Measurements from ENCODE around the gene ARID1B. TPM values are rescaled to one million over a fixed set of nuclear protein-coding genes. Genes with fewer than 3 reads are reported as not detected.

Gene ARID1B
- polyA plus RNA-seq, 1 experiment: 17.0 TPM

DNA sequence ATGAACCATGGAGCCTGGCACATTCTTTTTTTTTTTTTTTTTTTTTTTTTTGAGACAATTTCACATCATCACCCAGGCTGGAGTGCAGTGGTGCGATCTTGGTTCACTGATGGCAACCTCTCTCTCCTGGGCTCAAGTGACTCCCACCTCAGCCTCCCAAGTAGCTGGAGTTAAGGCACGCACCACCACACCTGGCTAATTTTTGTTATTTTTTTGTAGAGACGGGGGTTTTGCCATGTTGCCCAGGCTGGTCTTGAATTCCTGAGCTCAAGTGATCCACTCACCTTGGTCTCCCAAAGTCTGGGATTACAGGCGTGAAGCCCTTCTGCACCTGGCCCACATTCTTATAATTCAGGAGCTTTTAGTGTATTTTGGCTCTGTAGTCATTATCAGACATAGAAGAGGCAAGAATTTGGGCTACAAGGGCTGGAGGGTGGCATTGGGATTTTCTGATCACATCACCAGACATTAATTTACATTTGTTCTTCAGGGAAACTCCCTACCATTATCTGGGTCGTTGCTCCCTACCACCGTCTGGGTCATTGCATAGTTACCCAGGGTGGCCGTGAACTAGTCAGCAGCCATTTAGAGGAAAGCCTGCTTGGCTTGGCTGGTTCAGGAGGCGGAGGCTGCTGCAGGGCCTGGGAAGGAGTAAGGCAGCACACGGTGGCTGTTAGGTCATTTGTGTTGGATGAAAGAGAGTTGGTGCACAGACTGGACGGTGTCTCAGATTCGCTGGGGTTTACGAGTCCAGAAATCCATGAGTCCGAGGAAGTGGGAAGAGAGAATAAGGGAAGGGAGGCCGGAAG lies 17.6 kb downstream of the ARID1B start:
- H3K4me3 ChIP-seq (ENCODE audit: low read depth, low read length): no peak overlapping the region
- H3K27me3 ChIP-seq (ENCODE audit: control insufficient read depth, insufficient read depth, low read length): no peaks in the 10 kb centered on the region
- TF ChIP-seq, protein P1, sequence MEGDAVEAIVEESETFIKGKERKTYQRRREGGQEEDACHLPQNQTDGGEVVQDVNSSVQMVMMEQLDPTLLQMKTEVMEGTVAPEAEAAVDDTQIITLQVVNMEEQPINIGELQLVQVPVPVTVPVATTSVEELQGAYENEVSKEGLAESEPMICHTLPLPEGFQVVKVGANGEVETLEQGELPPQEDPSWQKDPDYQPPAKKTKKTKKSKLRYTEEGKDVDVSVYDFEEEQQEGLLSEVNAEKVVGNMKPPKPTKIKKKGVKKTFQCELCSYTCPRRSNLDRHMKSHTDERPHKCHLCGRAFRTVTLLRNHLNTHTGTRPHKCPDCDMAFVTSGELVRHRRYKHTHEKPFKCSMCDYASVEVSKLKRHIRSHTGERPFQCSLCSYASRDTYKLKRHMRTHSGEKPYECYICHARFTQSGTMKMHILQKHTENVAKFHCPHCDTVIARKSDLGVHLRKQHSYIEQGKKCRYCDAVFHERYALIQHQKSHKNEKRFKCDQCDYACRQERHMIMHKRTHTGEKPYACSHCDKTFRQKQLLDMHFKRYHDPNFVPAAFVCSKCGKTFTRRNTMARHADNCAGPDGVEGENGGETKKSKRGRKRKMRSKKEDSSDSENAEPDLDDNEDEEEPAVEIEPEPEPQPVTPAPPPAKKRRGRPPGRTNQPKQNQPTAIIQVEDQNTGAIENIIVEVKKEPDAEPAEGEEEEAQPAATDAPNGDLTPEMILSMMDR (IDR thresholded peaks at IDR 0.05; ENCODE audit: insufficient read depth, low read depth, low read length): no peak
- DNase-seq (ENCODE audit: low read depth): no peak
- ChIA-PET POLR2A (no interaction called here), CTCF (interaction anchor here (0.6 kb wide), 1 partner anchor 9 kb away, joined by 3 read pairs; no protein-coding TSS in a partner anchor)
- H3K36me3 ChIP-seq (ENCODE audit: control insufficient read depth, insufficient read depth, low read length): no peaks in the 10 kb centered on the region

DNA sequence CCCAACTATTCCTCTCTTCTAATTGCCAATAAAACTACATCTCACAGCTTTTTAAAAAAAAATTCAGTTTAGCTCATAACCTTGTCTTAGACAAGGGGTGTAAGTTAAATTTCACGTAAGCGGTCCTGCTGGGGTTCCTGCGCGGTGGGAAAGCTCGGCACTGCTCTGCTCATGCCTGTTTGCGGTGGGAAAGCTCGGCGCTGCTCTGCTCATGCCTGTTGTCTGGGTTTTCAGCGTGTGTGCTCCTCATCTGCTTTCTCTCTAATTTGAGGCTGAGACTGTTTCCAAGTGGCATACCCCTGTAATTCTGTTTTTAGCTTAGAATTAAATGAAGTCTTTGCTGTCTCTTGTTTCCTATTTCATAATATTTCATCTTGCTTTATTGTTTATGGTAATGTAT lies 18.6 kb downstream of the ARID1B start:
- H3K4me3 ChIP-seq (ENCODE audit: low read depth, low read length): no peak overlapping the region
- ChIA-PET POLR2A (no interaction called here), CTCF (no interaction called here)
- no peaks in the 10 kb centered on the region for H3K36me3 ChIP-seq (ENCODE audit: control insufficient read depth, insufficient read depth, low read length)
- no peaks in the 10 kb centered on the region for H3K27me3 ChIP-seq (ENCODE audit: control insufficient read depth, insufficient read depth, low read length)
- TF ChIP-seq, protein P1 (IDR thresholded peaks at IDR 0.05; ENCODE audit: insufficient read depth, low read depth, low read length): no peak
- DNase-seq (ENCODE audit: low read depth): no peak

DNA sequence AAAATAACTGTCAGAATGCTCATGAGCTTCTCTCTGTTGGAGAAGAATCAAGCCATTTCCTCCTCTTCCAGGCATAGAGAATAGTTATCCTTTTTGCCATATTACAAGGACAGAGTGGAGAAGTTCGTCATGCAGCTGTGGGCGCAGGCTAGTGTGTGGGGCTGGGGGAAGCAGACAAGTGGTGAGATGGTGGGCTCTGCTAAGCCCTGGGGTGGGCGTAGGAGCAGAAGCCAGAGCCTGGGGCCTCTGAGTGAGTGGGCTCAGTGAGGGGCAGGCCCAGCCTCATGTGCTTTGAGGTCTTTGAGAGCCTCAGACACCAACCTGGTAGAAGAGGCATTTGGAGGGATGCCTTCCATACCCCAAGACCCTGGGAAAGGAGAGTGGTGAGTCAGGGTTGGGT lies 19.4 kb downstream of the ARID1B start:
- Histone ChIP-seq H3K36me3 (ENCODE audit: control insufficient read depth, insufficient read depth, low read length) (no peaks in the 10 kb centered on the region), H3K4me3 (ENCODE audit: low read depth, low read length) (no peak overlapping the region), H3K27me3 (ENCODE audit: control insufficient read depth, insufficient read depth, low read length) (no peaks in the 10 kb centered on the region)
- TF ChIP-seq, protein P1 (IDR thresholded peaks at IDR 0.05; ENCODE audit: insufficient read depth, low read depth, low read length): no peak
- ChIA-PET CTCF (no interaction called here), POLR2A (no interaction called here)
- DNase-seq (ENCODE audit: low read depth): no peak

DNA sequence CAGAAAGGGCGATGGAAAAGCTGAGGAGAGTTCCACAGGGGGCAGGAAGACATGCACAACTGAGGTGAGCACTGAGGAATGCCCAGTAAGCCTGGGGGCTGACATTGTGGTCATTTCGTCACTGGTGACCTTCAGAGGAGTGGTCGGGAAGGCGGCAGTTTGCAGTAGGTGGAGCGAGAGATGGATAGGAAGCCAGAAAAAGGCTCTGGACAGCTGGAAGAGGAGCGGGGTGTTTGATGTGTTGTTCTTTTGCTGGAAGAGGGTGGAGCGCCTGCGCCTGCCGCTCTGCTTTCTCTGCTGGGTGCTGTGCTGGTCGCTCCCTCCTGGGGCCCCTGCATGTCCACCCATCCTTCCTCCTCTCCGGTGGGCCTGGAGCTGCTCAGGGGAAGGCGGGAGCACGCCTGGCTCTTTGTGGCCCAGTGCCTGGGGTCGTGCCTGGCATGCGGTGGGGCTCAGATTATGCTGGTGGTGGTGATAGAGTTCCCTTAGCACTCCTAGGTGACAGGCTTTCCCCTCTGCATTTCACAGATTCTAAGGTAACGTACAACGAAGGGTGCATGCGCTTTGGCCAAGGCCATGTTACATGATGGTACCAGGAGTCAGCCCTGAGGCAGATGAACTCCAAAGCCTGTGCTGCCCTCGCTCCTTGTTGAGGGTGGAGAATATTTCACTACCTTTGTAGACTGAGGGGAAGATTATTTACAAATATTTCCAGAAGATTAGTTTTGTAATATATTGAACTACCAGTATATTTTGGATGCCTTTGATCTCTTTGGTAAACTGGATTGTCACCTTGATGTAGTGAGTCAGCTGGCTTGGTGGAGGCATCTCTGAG lies 20.9 kb downstream of the ARID1B start:
- CTCF ChIA-PET: interaction anchor here (1.4 kb wide), 1 partner anchor 9 kb away, joined by 4 read pairs; no protein-coding TSS in a partner anchor

DNA sequence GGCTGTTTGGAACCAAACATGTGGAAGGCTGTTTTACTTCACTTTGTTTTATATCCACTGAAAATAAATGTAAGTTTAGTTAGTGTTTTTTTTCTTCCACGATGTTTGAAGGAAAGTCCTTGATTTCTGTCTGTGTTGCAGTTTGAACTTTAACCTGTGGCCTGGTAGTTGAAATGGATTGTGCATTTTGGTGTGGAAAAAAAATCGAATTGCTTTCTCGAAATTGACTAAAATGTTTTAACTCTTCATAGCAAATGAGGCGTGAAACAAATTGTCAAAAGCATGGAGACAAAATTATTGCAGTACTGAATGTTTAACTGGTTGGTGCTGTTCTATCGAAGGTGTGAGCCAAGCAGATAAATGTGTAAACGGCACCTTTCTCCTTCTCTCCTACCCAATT lies 24.5 kb downstream of the ARID1B start:
- Histone ChIP-seq H3K36me3 (ENCODE audit: control insufficient read depth, insufficient read depth, low read length) (no peaks in the 10 kb centered on the region), H3K27me3 (ENCODE audit: control insufficient read depth, insufficient read depth, low read length) (no peaks in the 10 kb centered on the region), H3K4me3 (ENCODE audit: low read depth, low read length) (no peak overlapping the region)
- TF ChIP-seq, protein P1 (IDR thresholded peaks at IDR 0.05; ENCODE audit: insufficient read depth, low read depth, low read length): no peak
- ChIA-PET POLR2A (no interaction called here), CTCF (no interaction called here)
- no peak for DNase-seq (ENCODE audit: low read depth)

More for the DNA sequence above, 20.9 kb downstream of the ARID1B start:
- H3K36me3 ChIP-seq (ENCODE audit: control insufficient read depth, insufficient read depth, low read length): no peaks in the 10 kb centered on the region
- H3K27me3 ChIP-seq (ENCODE audit: control insufficient read depth, insufficient read depth, low read length): no peaks in the 10 kb centered on the region
- no peak for DNase-seq (ENCODE audit: low read depth)
- POLR2A ChIA-PET: no interaction called here
- no peak overlapping the region for H3K4me3 ChIP-seq (ENCODE audit: low read depth, low read length)
- TF ChIP-seq, protein P1 (IDR thresholded peaks at IDR 0.05; ENCODE audit: insufficient read depth, low read depth, low read length): no peak

Data from BJ (cell line).